HL-60 (cell line): ENCODE results near the gene TRIAP1.
"Not testable (repeated sequence)": the region's sequence is repeated elsewhere in the genome, so short reads cannot be mapped to it uniquely, and the experiment has no call there.

Source experiments
- DNase-seq, 2 experiments: peaks; one replicate each; pipeline ENCODE4 v3.0.0-alpha.2; 2010 to 2020; ENCODE audit warnings: low read depth in 1 of 2, low spot score in 1 of 2
- H3K27ac ChIP-seq: fragments of 250-450 bp; sonication (Bioruptor Pico); replicated peaks from 2 replicates; pipeline ENCODE4 v1.5.1; 2020; ENCODE audit warnings: mild to moderate bottlenecking, moderate library complexity
- H3K27me3 ChIP-seq: fragments of 250-450 bp; sonication (Bioruptor Pico); 2 replicates; pipeline ENCODE4 v1.5.1; 2021; ENCODE audit warnings: mild to moderate bottlenecking, moderate library complexity; ENCODE audit not compliant: insufficient read depth, poor library complexity, severe bottlenecking
- H3K4me3 ChIP-seq: replicated peaks from 2 replicates; pipeline ENCODE4 v1.5.1; 2011; ENCODE audit warnings: mild to moderate bottlenecking, control low read depth, low read length; ENCODE audit not compliant: insufficient read depth
- CTCF ChIP-seq: IDR thresholded peaks from one replicate; pipeline ENCODE4 v1.5.1; 2011; ENCODE audit warnings: low read length, control low read depth, inconsistent platforms; ENCODE audit not compliant: insufficient read depth
- GABPA ChIP-seq: IDR thresholded peaks from 2 replicates; pipeline ENCODE4 v1.6.1; 2012; ENCODE audit warnings: low read depth
- POLR2AphosphoS5 ChIP-seq: IDR thresholded peaks from 2 replicates; pipeline ENCODE4 v1.6.1; 2012; ENCODE audit warnings: low read depth
- REST ChIP-seq: IDR thresholded peaks from 2 replicates; pipeline ENCODE4 v1.6.1; 2012; ENCODE audit warnings: low read depth; ENCODE audit not compliant: insufficient replicate concordance
- SPI1 ChIP-seq: IDR thresholded peaks from 2 replicates; pipeline ENCODE4 v1.6.1; 2012; ENCODE audit warnings: low read depth, mild to moderate bottlenecking, borderline replicate concordance

TRIAP1 gene

GRCh38 chr12:120453977-120454376, 7.8 kb upstream of the TRIAP1 start:
- Histone ChIP-seq H3K27me3 (no peaks in the 10 kb centered on the region), H3K27ac (no peak overlapping the region), H3K4me3 (no peak overlapping the region)
- DNase-seq, result peak in 1 of 2 experiments; percentile 28
- TF ChIP-seq CTCF (peak; percentile 87), REST (no peak), POLR2AphosphoS5 (no peak)

- no peak overlapping the region for H3K4me3 ChIP-seq
- H3K27ac ChIP-seq, result no peak overlapping the region
- no peaks in the 10 kb centered on the region for H3K27me3 ChIP-seq
Measured at GRCh38 chr12:120453060-120453750, 7.0 kb upstream of the TRIAP1 start.

GRCh38 chr12:120452524-120452923, 6.3 kb upstream of the TRIAP1 start:
- H3K27ac ChIP-seq, H3K27me3 ChIP-seq, H3K4me3 ChIP-seq: not testable (repeated sequence)
- peak in 1 of 2 experiments; percentile 8 for DNase-seq

More at GRCh38 chr12:120453060-120453750, 7.0 kb upstream of the TRIAP1 start:
- no peak for DNase-seq
- TF ChIP-seq CTCF (no peak), GABPA (no peak), REST (no peak), POLR2AphosphoS5 (no peak), SPI1 (no peak)

GRCh38 chr12:120447992-120448391, 1.8 kb upstream of the TRIAP1 start:
- DNase-seq, result no peak
- Histone ChIP-seq H3K4me3 (no peak overlapping the region), H3K27me3 (no peaks in the 10 kb centered on the region), H3K27ac (no peak overlapping the region)
- no peak for TF ChIP-seq REST
- no peak for TF ChIP-seq POLR2AphosphoS5
- no peak for TF ChIP-seq GABPA

GRCh38 chr12:120446844-120447178, 627 bp upstream of the TRIAP1 start:
- H3K27ac ChIP-seq, result peak overlapping the region; percentile 93
- H3K4me3 ChIP-seq, result peak overlapping the region; percentile 89
- DNase-seq, result not testable (repeated sequence)

More at GRCh38 chr12:120446844-120447178, 627 bp upstream of the TRIAP1 start:
- H3K27me3 ChIP-seq, result not testable (repeated sequence)
